Liver (tissue), 9 donors: ENCODE measurements around the gene SLC15A2. TPM values are rescaled to one million over a fixed set of nuclear protein-coding genes. Genes with fewer than 3 reads are reported as not detected.

Experiments
- DNase-seq: peaks from one replicate; pipeline ENCODE4 v3.0.0-alpha.2; 2017; ENCODE audit warnings: low spot score
- H3K27ac ChIP-seq, 2 donors: one replicate each; pipeline ENCODE4 v1.7.0; 2013; ENCODE audit warnings: inconsistent platforms in 2 of 2, low read length in 2 of 2, control low read depth in 1 of 2, low read depth in 1 of 2, mild to moderate bottlenecking in 1 of 2
- H3K27me3 ChIP-seq, 4 donors: one replicate each; pipeline versions ENCODE4 v1.6.1 to v1.7.0; 2013; ENCODE audit warnings: low read length in 3 of 4, inconsistent platforms in 1 of 4, mild to moderate bottlenecking in 1 of 4, moderate library complexity in 1 of 4; ENCODE audit not compliant: control insufficient read depth in 4 of 4, insufficient read depth in 4 of 4
- H3K36me3 ChIP-seq, 4 donors: one replicate each; pipeline versions ENCODE4 v1.6.1 to v1.7.0; 2013; ENCODE audit warnings: low read length in 3 of 4, mild to moderate bottlenecking in 3 of 4, low read depth in 1 of 4, moderate library complexity in 1 of 4; ENCODE audit not compliant: control insufficient read depth in 4 of 4, insufficient read depth in 3 of 4
- H3K4me1 ChIP-seq, 4 donors: one replicate each; pipeline versions ENCODE4 v1.6.1 to v1.7.0; 2013; ENCODE audit warnings: low read length in 3 of 4, mild to moderate bottlenecking in 3 of 4, moderate library complexity in 1 of 4; ENCODE audit not compliant: control insufficient read depth in 4 of 4, insufficient read depth in 4 of 4
- H3K4me3 ChIP-seq, 3 donors: one replicate each; pipeline versions ENCODE4 v1.6.1 to v1.7.0; 2013; ENCODE audit warnings: low read length in 3 of 3, control low read depth in 1 of 3, low read depth in 1 of 3, mild to moderate bottlenecking in 1 of 3
- H3K9ac ChIP-seq, 2 donors: one replicate each; pipeline ENCODE4 v1.7.0; 2013; ENCODE audit warnings: low read length in 2 of 2, mild to moderate bottlenecking in 2 of 2, moderate library complexity in 2 of 2, control low read depth in 1 of 2, low read depth in 1 of 2
- H3K9me3 ChIP-seq, 4 donors: one replicate each; pipeline versions ENCODE4 v1.6.1 to v1.7.0; 2013; ENCODE audit warnings: low read length in 3 of 4; ENCODE audit not compliant: control insufficient read depth in 4 of 4
- EGR1 ChIP-seq, 2 donors: IDR thresholded peaks; 2 replicates each; pipeline ENCODE4 v1.6.1; 2016 to 2018; ENCODE audit warnings: antibody characterized with exemption in 2 of 2, low read depth in 2 of 2
- FOXA2 ChIP-seq: IDR thresholded peaks from 2 replicates; pipeline ENCODE4 v1.6.1; 2016; ENCODE audit warnings: antibody characterized with exemption
- HNF4A ChIP-seq, 2 donors: conservative IDR thresholded peaks; 2 replicates each; pipeline ENCODE4 v1.6.1; 2016; ENCODE audit warnings: antibody characterized with exemption in 2 of 2, mild to moderate bottlenecking in 2 of 2
- HNF4G ChIP-seq: IDR thresholded peaks from 2 replicates; pipeline ENCODE4 v1.6.1; 2016; ENCODE audit warnings: antibody characterized with exemption
- JUND ChIP-seq, 2 donors: IDR thresholded peaks; 2 replicates each; pipeline ENCODE4 v1.6.1; 2016; ENCODE audit warnings: antibody characterized with exemption in 2 of 2
- RAD21 ChIP-seq, 2 donors: IDR thresholded peaks; 2 replicates each; pipeline ENCODE4 v1.6.1; 2016; ENCODE audit warnings: antibody characterized with exemption in 2 of 2, mild to moderate bottlenecking in 2 of 2
- SP1 ChIP-seq: IDR thresholded peaks from 2 replicates; pipeline ENCODE4 v1.6.1; 2018; ENCODE audit warnings: antibody characterized with exemption, mild to moderate bottlenecking
- TAF1 ChIP-seq: conservative IDR thresholded peaks from 2 replicates; pipeline ENCODE4 v1.6.1; 2016; ENCODE audit warnings: antibody characterized with exemption, mild to moderate bottlenecking
- YY1 ChIP-seq: IDR thresholded peaks from 2 replicates; pipeline ENCODE4 v1.6.1; 2016; ENCODE audit warnings: antibody characterized with exemption, mild to moderate bottlenecking
- WGBS: extraction: QIAGEN DNeasy Blood & Tissue Kit; methylation state at CpG from one replicate; pipeline ENCODE4 v1.1.7; 2013; 5-methylcytosine and 5-hydroxymethylcytosine counted together
- polyA plus RNA-seq, 2 donors: library from polyadenylated mRNA; stranded (reverse) in 1 of 2; unstranded in 1 of 2; fragments of 200-250 nt in 1 of 2; fragments of >200 nt in 1 of 2; fragmentation: Nextera tagmentation in 1 of 2; extraction: Ambion mirVana in 1 of 2; gene quantifications; one replicate each; pipeline versions ENCODE4 v1.2.1 to v1.2.3, GENCODE V29; 2013 to 2015
- total RNA-seq, 2 donors: library from RNA; depleted of rRNA; stranded (reverse); fragments of >200 nt; gene quantifications; one replicate each; pipeline ENCODE4 v1.2.3, GENCODE V29; 2014
- TF ChIP-seq, protein P1 (sequence below): IDR thresholded peaks from 2 replicates; pipeline ENCODE4 v1.6.1; 2016; ENCODE audit warnings: antibody characterized with exemption, mild to moderate bottlenecking
- TF ChIP-seq, protein P2 (sequence below): IDR thresholded peaks from 2 replicates; pipeline ENCODE4 v1.6.1; 2016; ENCODE audit warnings: antibody characterized with exemption
- donor health status: healthy.
- donor health status: healthy.
- donor health status: healthy.
- donor health status: healthy.
- donor health status: healthy.

SLC15A2 gene
- total and polyA plus RNA-seq, 4 donors, result 0.20 to 2.3 (median 0.56) TPM

DNA sequence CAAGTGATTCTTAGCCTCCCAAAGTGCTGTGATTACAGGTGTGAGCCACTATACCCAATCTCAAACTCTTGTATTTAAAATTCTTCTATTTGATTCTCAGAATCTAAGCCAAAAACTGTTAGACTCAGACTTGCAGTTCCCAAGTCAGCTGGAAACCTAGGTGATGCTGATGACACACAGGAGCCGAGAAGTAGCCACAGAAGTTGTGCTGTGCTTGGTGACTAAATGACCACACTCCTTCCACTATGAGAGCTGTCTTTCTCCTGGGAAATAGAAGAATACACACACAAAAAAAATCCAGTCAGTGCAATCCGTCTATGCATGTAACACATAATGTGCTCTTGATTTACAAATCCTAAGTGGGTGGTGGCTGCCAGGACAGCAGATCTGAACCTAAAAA, 93.9 kb downstream of the SLC15A2 start:
- Histone ChIP-seq H3K4me3 (no peak overlapping the region), H3K27ac (no peak overlapping the region), H3K9me3 (peaks cover 0 to 8% (median 0%) of the 10 kb centered on the region in 4 donors), H3K9ac (no peak overlapping the region), H3K4me1 (no peaks in the 10 kb centered on the region), H3K36me3 (no peaks in the 10 kb centered on the region), H3K27me3 (no peaks in the 10 kb centered on the region)
- DNase-seq, result no peak
- WGBS, result 90% methylated on average over 2 of the region's 2 CpGs
- no peak for TF ChIP-seq FOXA2
- TF ChIP-seq HNF4G, result no peak
- TF ChIP-seq HNF4A (conservative IDR thresholded peaks at IDR 0.05), result no peak
- TF ChIP-seq JUND (IDR thresholded peaks at IDR 0.05), result no peak
- TF ChIP-seq, protein P1, sequence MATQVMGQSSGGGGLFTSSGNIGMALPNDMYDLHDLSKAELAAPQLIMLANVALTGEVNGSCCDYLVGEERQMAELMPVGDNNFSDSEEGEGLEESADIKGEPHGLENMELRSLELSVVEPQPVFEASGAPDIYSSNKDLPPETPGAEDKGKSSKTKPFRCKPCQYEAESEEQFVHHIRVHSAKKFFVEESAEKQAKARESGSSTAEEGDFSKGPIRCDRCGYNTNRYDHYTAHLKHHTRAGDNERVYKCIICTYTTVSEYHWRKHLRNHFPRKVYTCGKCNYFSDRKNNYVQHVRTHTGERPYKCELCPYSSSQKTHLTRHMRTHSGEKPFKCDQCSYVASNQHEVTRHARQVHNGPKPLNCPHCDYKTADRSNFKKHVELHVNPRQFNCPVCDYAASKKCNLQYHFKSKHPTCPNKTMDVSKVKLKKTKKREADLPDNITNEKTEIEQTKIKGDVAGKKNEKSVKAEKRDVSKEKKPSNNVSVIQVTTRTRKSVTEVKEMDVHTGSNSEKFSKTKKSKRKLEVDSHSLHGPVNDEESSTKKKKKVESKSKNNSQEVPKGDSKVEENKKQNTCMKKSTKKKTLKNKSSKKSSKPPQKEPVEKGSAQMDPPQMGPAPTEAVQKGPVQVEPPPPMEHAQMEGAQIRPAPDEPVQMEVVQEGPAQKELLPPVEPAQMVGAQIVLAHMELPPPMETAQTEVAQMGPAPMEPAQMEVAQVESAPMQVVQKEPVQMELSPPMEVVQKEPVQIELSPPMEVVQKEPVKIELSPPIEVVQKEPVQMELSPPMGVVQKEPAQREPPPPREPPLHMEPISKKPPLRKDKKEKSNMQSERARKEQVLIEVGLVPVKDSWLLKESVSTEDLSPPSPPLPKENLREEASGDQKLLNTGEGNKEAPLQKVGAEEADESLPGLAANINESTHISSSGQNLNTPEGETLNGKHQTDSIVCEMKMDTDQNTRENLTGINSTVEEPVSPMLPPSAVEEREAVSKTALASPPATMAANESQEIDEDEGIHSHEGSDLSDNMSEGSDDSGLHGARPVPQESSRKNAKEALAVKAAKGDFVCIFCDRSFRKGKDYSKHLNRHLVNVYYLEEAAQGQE, result no peak
- TF ChIP-seq TAF1, result no peak
- TF ChIP-seq SP1, result no peak
- TF ChIP-seq EGR1 (IDR thresholded peaks at IDR 0.05; ENCODE audit: low read depth in 2 of 2), result no peak

DNA sequence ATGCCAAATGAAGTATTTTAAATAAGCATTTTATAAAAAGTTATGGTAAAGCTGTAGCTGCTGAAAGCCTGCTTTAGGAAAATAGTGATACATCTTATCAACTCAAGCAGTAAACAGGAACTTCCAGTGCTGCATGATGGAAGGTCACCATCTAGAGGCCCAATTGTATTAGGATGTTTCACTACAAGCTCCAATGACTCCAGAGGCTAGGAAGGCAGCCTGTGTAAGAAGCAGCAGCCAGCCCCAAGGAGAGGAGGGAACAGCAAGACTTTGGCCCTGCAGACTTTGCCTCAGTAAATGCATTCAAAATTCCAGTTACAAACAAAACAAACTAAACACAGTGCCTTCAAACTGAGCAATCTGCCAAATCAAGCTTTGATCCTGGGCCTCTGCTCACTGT, 95.7 kb downstream of the SLC15A2 start:
- Histone ChIP-seq H3K36me3 (no peaks in the 10 kb centered on the region), H3K9me3 (no peaks in the 10 kb centered on the region), H3K9ac (no peak overlapping the region), H3K27ac (no peak overlapping the region), H3K4me1 (no peaks in the 10 kb centered on the region), H3K27me3 (no peaks in the 10 kb centered on the region), H3K4me3 (no peak overlapping the region)
- DNase-seq, result no peak
- TF ChIP-seq RAD21 (IDR thresholded peaks at IDR 0.05) (peak; percentile 50 to 59), YY1 (no peak)

DNA sequence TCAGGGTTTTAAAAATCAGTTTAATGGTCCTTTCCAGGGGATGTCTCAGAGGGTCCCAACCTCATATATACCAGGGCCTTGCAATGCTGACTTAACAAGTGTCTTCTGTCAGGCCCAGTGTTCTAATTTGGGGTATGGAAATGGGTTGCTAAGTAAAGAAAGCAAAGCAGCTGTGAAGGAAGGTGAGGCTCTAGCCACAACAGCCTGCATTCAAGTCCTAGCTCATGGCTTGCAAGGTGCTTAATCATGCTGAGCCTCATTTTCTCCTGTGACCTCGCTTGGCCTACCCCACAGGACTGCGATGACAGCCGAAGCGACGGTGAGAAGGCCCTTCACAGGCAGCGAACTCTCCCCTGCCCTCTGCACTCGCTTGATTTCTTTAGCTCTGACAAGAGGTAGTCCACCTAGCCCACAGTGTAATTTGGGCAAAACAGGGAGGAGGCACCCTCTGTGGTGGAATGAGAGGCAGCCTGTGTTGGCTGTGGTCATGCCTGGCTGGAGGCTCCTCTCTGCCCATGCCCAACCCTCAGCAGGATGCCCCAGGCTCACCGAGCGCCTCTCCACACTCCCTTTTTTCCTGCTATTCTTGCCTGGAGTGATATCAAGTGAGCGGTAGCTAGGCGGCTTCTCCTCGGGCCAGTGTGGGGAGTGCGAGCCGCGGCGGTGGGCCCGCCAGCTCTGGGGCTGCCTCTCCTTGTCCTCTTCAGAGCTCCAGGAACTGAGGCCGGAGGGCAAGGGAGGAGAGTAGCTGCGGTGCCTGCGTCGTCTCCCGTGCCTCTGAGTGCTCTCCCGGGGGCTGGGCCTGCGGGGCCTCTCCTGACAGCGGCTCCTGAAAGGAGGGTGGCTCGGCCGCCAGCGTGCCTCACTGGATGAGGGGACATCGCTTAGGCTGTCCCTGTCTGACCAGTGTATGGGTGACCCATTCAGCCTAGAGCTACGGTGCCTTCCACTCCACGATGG, 98.7 kb downstream of the SLC15A2 start:
- Histone ChIP-seq H3K9ac (no peak overlapping the region), H3K27me3 (no peaks in the 10 kb centered on the region), H3K4me3 (no peak overlapping the region), H3K27ac (no peak overlapping the region), H3K4me1 (peaks cover 0 to 4% (median 0%) of the 10 kb centered on the region in 4 donors), H3K36me3 (no peaks in the 10 kb centered on the region), H3K9me3 (no peaks in the 10 kb centered on the region)
- WGBS, result 97% methylated on average over 31 of the region's 31 CpGs
- TF ChIP-seq, protein P2, sequence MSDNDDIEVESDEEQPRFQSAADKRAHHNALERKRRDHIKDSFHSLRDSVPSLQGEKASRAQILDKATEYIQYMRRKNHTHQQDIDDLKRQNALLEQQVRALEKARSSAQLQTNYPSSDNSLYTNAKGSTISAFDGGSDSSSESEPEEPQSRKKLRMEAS, result no peak
- DNase-seq, result no peak

Other genes starting within 250 kb of the SLC15A2 start
- gene HCLS1, start 233.5 kb upstream of the SLC15A2 start, total RNA-seq, result 10 to 100 TPM; 17.2 to 39.8 TPM
- gene HCLS1, start 233.5 kb upstream of the SLC15A2 start, polyA plus RNA-seq, result 10 to 100 TPM; 18.5 to 26.6 TPM
- 10 to 100 TPM; 29.1 to 58.8 TPM for gene GOLGB1, start 144.7 kb upstream of the SLC15A2 start, total RNA-seq
- gene GOLGB1, start 144.7 kb upstream of the SLC15A2 start, polyA plus RNA-seq, result 10 to 100 TPM; 10.1 to 36.8 TPM
- gene IQCB1, start 59.3 kb upstream of the SLC15A2 start, total RNA-seq, result 10 to 100 TPM; 13.1 to 14.0 TPM
- gene IQCB1, start 59.3 kb upstream of the SLC15A2 start, polyA plus RNA-seq, result 1 to 10 TPM; 2.8 to 5.7 TPM
- 1 to 10 TPM; 5.7 to 6.6 TPM for gene EAF2, start 59.2 kb upstream of the SLC15A2 start, total RNA-seq
- 1 to 10 TPM; 1.5 to 4.8 TPM for gene EAF2, start 59.2 kb upstream of the SLC15A2 start, polyA plus RNA-seq
- 1 to 10 TPM in 1 of 2 donors, under 1 TPM in 1; 0.17 to 1.7 TPM for gene ILDR1, start 127.8 kb downstream of the SLC15A2 start, total RNA-seq
- under 1 TPM; 0.07 to 0.21 TPM for gene ILDR1, start 127.8 kb downstream of the SLC15A2 start, polyA plus RNA-seq
- gene CD86, start 161.0 kb downstream of the SLC15A2 start, total RNA-seq, result 1 to 10 TPM; 2.9 to 4.0 TPM
- gene CD86, start 161.0 kb downstream of the SLC15A2 start, polyA plus RNA-seq, result 1 to 10 TPM; 1.7 to 2.3 TPM